HG03066 (cell line): ENCODE measurements around the gene NECTIN1.

Experiments used
- ATAC-seq: cut with Tn5 transposase; IDR thresholded peaks from one replicate; pipeline ENCODE4 v1.9.1; 2021; ENCODE audit warnings: low read depth; ENCODE audit not compliant: unreplicated experiment

NECTIN1 gene

GRCh38 chr11:119737366-119738058, 8.5 kb upstream of the NECTIN1 start:
- ATAC-seq, result no peak

GRCh38 chr11:119734788-119735187, 5.8 kb upstream of the NECTIN1 start:
- no peak for ATAC-seq

DNA sequence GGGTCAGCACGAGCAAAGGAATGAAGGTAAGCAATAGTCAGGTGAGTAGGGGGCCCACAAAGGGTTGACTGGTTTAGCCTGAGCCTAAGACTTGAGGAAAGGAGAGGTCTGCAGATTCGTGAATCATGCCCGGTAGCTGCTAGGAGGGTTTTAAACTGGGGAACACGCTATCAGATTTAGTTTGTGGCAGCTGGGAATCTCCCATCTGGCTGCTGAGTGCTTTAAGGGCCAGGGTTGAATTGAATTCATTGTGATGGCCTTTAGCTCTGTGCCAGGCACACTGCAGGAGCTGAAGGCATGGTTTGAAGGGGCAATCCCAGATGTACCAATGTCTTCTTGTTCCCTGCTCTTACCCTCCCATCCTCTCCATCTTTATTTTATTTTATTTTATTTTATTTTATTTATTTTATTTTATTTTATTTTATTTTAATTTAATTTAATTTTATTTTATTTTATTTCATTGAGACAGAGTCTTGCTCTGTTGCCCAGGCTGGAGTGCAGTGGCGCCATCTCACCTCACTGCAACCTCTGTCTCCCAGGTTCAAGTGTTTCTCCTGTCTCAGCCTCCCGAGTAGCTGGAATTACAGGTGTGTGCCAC, 1.9 kb upstream of the NECTIN1 start:
- no peak for ATAC-seq

- ATAC-seq, result no peak
These were observed 1.1 kb upstream of the NECTIN1 start for GRCh38 chr11:119729951-119730613.

DNA sequence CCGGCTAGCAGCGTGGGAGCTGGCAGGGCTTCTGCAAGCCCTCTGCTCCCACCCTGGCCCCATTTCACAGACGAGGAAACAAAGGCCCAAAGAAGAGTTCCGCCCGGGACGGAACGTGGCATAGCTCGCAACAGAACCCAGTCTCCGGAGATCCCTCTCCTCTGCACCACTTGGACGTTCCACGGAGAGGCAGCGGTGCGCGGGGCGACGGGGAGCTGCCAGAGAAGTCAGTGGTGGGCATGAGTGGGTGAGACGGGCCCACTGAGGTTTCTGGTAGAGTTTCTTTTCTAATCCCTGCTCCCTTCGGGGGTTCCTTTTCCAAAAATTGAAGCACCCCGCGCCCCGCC, 554 bp upstream of the NECTIN1 start:
- peak; percentile 16 for ATAC-seq

GRCh38 chr11:119728211-119728626, 781 bp downstream of the NECTIN1 start:
- no peak for ATAC-seq

GRCh38 chr11:119727523-119728151, 1.4 kb downstream of the NECTIN1 start:
- no peak for ATAC-seq

DNA sequence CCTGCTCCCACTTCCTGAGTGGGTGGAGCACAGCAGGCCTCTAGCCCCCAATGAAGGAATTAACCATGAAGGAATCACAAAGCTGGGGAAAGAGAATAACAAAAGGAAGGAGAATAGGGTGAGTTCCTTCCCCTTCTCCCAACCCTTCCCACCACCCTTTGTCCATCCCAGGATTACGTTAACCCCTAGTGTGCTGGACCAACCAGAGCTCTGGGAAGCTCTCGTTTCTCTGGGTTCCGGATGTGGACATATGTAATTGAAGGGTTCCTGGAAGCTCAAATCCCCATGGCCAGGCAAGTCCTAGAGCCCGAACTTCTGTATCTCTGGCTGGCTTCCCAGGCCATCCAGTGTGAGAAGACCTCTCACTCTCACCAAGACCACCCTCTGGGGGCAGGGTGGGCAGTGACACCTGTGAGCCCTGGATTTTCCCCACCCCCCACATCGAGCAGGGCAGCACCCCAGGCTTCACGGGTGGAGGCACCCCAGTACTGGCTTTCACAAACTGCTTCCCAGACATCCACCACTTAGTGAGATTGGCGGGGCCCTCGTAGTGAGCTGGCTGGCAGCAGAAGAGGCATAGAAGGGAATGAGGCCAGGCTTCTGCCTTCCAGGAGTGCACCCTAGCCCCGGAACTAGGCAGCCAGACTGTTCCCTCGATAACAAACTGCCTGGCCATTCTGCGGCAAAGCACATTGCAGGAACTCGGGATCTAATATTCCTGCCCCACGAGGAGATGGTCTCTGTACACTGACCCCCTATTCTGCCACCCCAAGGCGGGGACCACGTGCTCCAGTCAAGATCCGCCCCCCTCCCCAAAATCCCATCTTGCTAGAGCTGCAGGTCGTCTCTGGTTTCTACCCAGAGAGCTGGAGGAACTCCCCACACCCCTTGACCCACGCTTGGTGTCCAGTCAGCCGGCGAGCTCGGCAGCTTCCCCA, 2.1 kb downstream of the NECTIN1 start:
- no peak for ATAC-seq

- no peak for ATAC-seq
These were observed 2.8 kb downstream of the NECTIN1 start for GRCh38 chr11:119726150-119726553.

- no peak for ATAC-seq
These were observed 4.0 kb downstream of the NECTIN1 start for GRCh38 chr11:119724956-119725355.

DNA sequence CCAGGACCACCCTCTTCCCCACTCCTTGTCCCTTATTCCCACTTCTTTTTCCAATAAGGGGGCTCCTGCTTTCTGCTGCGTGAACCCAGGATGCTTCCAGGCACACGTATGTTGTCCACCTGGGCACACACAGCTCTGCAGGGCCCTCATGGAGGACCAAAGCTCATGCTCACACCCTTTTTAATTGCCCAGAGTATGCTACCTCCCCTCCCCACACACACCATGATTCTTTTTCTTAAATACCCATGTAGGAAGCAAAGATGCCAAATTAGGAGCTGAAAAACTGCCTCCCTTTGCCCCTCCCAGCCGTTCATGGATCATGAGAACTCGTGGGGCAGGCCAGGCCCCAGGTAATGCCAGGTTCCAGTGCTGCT, 5.1 kb downstream of the NECTIN1 start:
- no peak for ATAC-seq

- ATAC-seq, result no peak
These were observed 5.6 kb downstream of the NECTIN1 start for GRCh38 chr11:119723243-119723951.

DNA sequence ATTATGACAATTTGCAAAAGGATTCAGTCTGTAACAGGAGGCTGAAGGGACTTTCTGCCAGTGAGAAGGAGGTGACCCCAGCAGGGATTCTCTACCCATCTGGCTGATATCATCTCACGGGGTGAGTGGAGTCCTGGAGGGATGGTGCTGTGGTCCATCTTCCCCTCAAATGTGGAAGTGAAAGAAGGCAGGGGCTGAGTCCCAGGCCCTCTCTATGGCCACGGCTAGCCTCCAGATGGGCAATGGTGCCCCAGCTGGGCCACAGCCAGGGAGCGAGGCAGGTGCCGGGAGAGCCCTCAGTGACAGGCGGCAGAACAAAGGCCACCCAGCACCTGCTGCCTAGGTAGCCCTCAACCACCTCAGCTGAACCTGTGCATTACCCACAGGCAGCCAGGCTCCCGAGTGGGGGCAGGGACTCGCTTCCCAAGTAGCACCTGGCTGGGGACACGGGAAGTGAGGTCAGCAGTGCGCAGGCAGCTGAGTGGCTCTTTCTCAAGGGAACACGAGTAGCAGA, 6.7 kb downstream of the NECTIN1 start:
- no peak for ATAC-seq

DNA sequence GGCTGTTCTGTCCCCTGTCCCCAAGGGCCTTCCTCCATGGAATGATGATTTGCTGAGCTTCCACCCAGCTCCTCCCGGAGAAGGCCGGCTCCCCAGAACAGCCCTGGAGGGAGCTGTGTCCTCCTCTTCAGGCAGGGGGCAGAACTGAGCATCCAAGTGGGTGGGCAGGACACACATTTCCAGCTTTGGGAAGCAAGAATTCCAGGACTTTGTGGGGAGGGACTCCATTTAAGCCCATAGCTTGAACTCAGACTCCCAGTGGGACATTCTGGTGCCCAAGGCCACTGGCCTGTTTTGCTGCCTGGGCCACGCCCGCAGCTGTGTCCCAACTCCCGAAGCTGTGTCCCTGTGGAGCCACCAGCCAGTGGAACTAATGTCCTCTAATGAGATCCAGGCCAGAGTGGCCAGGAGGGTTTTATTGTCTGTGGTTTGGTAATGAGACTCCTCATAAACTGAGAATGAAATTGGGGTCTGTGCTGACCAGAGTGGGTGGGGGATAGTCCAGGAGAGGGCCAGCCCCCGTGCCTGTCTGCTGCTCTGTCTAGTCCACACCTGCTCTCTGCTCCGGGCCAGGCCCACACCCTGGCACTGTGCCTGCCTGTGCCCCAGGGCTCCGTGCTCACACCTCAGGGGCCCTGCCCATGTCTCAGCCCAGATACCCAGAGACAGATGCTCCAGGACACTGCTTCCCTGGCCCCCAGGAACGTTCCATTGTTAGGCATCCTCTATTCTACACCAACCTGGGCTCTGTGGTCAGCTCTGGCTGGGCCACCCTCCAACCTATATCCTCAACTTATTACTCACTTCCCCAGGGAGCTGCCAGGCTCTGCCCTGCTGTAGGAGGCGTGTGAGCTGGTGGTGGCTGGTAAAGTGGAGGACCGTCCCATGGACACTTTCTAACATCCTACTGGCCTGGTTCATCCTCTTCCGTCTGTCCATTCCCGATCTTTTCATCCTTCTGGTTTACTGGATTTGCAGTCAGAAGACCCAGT, 7.6 kb downstream of the NECTIN1 start:
- no peak for ATAC-seq

GRCh38 chr11:119720311-119720913, 8.6 kb downstream of the NECTIN1 start:
- no peak for ATAC-seq

GRCh38 chr11:119717839-119718534, 11.0 kb downstream of the NECTIN1 start:
- no peak for ATAC-seq
